Measurements from ENCODE around the gene POLH. TPM values are rescaled to one million over a fixed set of nuclear protein-coding genes. Genes with fewer than 3 reads are reported as not detected.

Gene POLH
- total and polyA plus RNA-seq, 10 of the 15 experiments (the other 5 are each of a cell fraction or from before 2014, with no cell fraction given): 5.5 to 33.6 (median 18.6) TPM

DNA sequence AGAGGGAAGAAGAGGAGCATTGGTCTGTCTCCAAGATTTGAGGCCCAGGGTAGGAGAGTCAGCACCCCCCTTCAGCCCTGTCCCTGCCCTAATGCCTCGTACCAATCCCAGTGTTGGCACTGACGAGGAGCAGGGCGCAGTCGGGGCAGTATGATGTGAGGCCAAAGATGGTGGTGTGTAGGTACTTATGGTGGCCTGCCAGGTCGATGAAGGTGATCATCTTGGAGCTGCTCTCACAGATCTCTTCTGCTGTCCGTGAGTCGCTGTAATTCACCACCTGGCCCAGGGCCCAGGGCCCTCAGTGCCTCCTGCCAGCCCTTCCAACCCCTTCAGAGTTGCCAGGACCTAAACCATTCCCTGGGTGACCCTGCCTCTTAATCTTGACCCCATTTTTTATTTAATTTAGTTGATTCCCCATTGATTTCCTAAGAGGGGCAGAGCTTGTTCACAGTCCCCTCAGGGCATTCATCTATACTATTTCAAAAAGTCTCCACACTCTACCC is 48.9 kb downstream of the POLH start:
- no peak overlapping the region for H3K4me2 ChIP-seq (ENCODE audit: control insufficient read depth, insufficient read depth)
- RAD21 ChIA-PET (ENCODE audit: unreplicated experiment): no interaction called here
- BruUV-seq (replicated peaks): no TSS peak
- TF ChIP-seq SRF (IDR thresholded peaks at IDR 0.05; ENCODE audit: low read depth in 2 of 2, low read length in 2 of 2): no peak
- TF ChIP-seq, protein P1, sequence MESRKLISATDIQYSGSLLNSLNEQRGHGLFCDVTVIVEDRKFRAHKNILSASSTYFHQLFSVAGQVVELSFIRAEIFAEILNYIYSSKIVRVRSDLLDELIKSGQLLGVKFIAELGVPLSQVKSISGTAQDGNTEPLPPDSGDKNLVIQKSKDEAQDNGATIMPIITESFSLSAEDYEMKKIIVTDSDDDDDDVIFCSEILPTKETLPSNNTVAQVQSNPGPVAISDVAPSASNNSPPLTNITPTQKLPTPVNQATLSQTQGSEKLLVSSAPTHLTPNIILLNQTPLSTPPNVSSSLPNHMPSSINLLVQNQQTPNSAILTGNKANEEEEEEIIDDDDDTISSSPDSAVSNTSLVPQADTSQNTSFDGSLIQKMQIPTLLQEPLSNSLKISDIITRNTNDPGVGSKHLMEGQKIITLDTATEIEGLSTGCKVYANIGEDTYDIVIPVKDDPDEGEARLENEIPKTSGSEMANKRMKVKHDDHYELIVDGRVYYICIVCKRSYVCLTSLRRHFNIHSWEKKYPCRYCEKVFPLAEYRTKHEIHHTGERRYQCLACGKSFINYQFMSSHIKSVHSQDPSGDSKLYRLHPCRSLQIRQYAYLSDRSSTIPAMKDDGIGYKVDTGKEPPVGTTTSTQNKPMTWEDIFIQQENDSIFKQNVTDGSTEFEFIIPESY (IDR thresholded peaks at IDR 0.05): no peak
- no peak for TF ChIP-seq MYC (IDR thresholded peaks at IDR 0.05; ENCODE audit: insufficient read depth, insufficient read length, insufficient replicate concordance, low read length, severe bottlenecking)
- TF ChIP-seq BHLHE40 (IDR thresholded peaks at IDR 0.05; ENCODE audit: borderline replicate concordance in 1 of 2, low read depth in 2 of 2, low read length in 1 of 2): no peak
- TF ChIP-seq, protein P2, sequence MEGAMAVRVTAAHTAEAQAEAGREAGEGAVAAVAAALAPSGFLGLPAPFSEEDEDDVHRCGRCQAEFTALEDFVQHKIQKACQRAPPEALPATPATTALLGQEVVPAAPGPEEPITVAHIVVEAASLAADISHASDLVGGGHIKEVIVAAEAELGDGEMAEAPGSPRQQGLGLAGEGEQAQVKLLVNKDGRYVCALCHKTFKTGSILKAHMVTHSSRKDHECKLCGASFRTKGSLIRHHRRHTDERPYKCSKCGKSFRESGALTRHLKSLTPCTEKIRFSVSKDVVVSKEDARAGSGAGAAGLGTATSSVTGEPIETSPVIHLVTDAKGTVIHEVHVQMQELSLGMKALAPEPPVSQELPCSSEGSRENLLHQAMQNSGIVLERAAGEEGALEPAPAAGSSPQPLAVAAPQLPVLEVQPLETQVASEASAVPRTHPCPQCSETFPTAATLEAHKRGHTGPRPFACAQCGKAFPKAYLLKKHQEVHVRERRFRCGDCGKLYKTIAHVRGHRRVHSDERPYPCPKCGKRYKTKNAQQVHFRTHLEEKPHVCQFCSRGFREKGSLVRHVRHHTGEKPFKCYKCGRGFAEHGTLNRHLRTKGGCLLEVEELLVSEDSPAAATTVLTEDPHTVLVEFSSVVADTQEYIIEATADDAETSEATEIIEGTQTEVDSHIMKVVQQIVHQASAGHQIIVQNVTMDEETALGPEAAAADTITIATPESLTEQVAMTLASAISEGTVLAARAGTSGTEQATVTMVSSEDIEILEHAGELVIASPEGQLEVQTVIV (IDR thresholded peaks at IDR 0.05; ENCODE audit: borderline replicate concordance, partially characterized antibody): no peak
- no peak for TF ChIP-seq RFX5 (IDR thresholded peaks at IDR 0.05; ENCODE audit: low read depth, low read length)
- TF ChIP-seq, protein P3, sequence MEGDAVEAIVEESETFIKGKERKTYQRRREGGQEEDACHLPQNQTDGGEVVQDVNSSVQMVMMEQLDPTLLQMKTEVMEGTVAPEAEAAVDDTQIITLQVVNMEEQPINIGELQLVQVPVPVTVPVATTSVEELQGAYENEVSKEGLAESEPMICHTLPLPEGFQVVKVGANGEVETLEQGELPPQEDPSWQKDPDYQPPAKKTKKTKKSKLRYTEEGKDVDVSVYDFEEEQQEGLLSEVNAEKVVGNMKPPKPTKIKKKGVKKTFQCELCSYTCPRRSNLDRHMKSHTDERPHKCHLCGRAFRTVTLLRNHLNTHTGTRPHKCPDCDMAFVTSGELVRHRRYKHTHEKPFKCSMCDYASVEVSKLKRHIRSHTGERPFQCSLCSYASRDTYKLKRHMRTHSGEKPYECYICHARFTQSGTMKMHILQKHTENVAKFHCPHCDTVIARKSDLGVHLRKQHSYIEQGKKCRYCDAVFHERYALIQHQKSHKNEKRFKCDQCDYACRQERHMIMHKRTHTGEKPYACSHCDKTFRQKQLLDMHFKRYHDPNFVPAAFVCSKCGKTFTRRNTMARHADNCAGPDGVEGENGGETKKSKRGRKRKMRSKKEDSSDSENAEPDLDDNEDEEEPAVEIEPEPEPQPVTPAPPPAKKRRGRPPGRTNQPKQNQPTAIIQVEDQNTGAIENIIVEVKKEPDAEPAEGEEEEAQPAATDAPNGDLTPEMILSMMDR (IDR thresholded peaks at IDR 0.05 in 2 of 3, conservative IDR thresholded peaks at IDR 0.05 in 1 of 3; ENCODE audit: control insufficient read depth in 2 of 3, extremely low read depth in 1 of 3, insufficient read depth in 1 of 3, low read depth in 3 of 3, low read length in 3 of 3): no peak
- TF ChIP-seq, protein P4, sequence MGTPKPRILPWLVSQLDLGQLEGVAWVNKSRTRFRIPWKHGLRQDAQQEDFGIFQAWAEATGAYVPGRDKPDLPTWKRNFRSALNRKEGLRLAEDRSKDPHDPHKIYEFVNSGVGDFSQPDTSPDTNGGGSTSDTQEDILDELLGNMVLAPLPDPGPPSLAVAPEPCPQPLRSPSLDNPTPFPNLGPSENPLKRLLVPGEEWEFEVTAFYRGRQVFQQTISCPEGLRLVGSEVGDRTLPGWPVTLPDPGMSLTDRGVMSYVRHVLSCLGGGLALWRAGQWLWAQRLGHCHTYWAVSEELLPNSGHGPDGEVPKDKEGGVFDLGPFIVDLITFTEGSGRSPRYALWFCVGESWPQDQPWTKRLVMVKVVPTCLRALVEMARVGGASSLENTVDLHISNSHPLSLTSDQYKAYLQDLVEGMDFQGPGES (IDR thresholded peaks at IDR 0.05): no peak
- no peak for TF ChIP-seq SMAD5 (IDR thresholded peaks at IDR 0.05; ENCODE audit: low read depth)
- TF ChIP-seq POLR2AphosphoS5 (IDR thresholded peaks at IDR 0.05; ENCODE audit: low read length): no peak
- TF ChIP-seq MYB (IDR thresholded peaks at IDR 0.05; ENCODE audit: borderline replicate concordance, low read depth, low read length): no peak
- no peak for TF ChIP-seq SMC3 (IDR thresholded peaks at IDR 0.05; ENCODE audit: borderline replicate concordance, low read length)
- FAIRE-seq: no peak
- intact Hi-C loops (cut with micrococcal nuclease; ENCODE audit: unreplicated experiment): no loop called here
- H3K9me3 ChIP-seq (replicated peaks; ENCODE audit: control insufficient read depth, insufficient read depth, low read length): no peaks in the 10 kb centered on the region
- POLR2A ChIA-PET: interaction anchor here (1.8 kb wide), 1 partner anchor 11 kb away, joined by 4 read pairs; no protein-coding TSS in a partner anchor
- CTCF ChIA-PET: interaction anchor here (1.0 kb wide), 1 partner anchor 142 kb away, joined by 3 read pairs; no protein-coding TSS in a partner anchor
- no peaks in the 10 kb centered on the region for H4K20me1 ChIP-seq (ENCODE audit: control insufficient read depth, insufficient read depth)
- H3K4me3 ChIP-seq: no peak overlapping the region
- peaks cover 20 to 48% of the 10 kb centered on the region in 2 experiments for H3K36me3 ChIP-seq (ENCODE audit: control insufficient read depth in 2 of 2, insufficient read depth in 2 of 2, low read length in 1 of 2)
- no peaks in the 10 kb centered on the region for H3K27me3 ChIP-seq (replicated peaks in 1 of 2; ENCODE audit: control insufficient read depth in 2 of 2, insufficient read depth in 2 of 2, low read length in 1 of 2)
- H3K27ac ChIP-seq (ENCODE audit: control insufficient read depth, insufficient read depth): no peak overlapping the region
- ATAC-seq: no peak
- H3K4me1 ChIP-seq (ENCODE audit: control insufficient read depth, insufficient read depth, low read length): peaks cover 9% of the 10 kb centered on the region
- no peak overlapping the region for H3K9ac ChIP-seq (ENCODE audit: control insufficient read depth, insufficient read depth, low read length)
- in situ Hi-C loops (cut with MboI): no loop called here
- peaks cover 22% of the 10 kb centered on the region for H3K79me2 ChIP-seq (ENCODE audit: control insufficient read depth, insufficient read depth, low read length)
- SMC1A ChIA-PET (ENCODE audit: uncharacterized antibody, unreplicated experiment): no interaction called here
- no peak overlapping the region for H2AFZ ChIP-seq (ENCODE audit: control insufficient read depth, low read depth, low read length)
- no peak for DNase-seq (ENCODE audit: low read depth, low spot score)
- 90% methylated on average over 7 of the region's 7 CpGs for WGBS (ENCODE audit: insufficient coverage, insufficient replicate concordance, low lambda C conversion rate, missing lambda C conversion rate)
